Kasumi-1 (cell line): Measurements from ENCODE around the gene RNF31.
"Not testable (repeated sequence)": the region's sequence is repeated elsewhere in the genome, so short reads cannot be mapped to it uniquely, and the experiment has no call there.

Experiments
- DNase-seq, 2 experiments: peaks; one replicate each; lab custom pipeline; 2025; lab: John Stamatoyannopoulos, UW

The RNF31 gene

GRCh38 chr14:24146978-24147760, at the start of gene RNF31:
TSS of gene RNF31 (plus strand) at chr14:24147498. CDS start at chr14:24147699, 201 bp downstream.
- DNase-seq: peak; percentile 99

GRCh38 chr14:24098229-24098926, 48.9 kb upstream of the RNF31 start:
- no peak for DNase-seq

DNA sequence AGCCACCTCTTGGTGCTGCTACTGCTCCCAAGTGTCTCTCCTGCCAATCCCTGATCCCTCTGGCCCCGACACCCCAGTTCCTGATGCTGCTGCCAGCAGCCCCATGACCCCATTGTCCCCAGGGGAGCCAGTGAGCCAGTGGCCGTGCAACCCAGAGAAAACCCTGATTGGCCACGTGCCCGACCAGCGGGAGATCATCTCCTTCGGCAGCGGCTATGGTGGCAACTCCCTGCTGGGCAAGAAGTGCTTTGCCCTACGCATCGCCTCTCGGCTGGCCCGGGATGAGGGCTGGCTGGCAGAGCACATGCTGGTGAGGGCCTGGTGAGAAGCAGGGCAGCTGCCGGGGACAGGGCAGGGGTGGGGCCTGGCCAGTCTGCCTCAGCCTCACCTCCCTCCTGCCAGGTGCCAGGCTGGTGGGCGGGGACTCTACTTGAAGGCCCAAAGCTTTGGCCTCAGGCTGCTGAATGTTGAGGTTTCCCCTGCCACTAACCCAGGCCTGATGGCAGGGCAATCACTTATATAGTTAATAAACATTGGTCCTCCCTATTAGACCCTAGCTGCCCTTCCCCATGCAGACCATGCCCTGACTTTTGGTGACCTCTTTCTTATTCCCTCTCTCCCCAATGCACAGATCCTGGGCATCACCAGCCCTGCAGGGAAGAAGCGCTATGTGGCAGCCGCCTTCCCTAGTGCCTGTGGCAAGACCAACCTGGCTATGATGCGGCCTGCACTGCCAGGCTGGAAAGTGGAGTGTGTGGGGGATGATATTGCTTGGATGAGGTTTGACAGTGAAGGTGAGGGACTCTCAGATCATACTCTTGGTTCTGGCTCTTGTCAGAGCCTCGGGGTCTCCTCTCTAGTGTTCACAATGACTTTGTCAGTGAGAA, 48.1 kb upstream of the RNF31 start:
- no peak for DNase-seq

GRCh38 chr14:24100197-24100981, 46.9 kb upstream of the RNF31 start:
- no peak for DNase-seq

GRCh38 chr14:24100982-24101494, 46.3 kb upstream of the RNF31 start:
- DNase-seq: no peak

DNA sequence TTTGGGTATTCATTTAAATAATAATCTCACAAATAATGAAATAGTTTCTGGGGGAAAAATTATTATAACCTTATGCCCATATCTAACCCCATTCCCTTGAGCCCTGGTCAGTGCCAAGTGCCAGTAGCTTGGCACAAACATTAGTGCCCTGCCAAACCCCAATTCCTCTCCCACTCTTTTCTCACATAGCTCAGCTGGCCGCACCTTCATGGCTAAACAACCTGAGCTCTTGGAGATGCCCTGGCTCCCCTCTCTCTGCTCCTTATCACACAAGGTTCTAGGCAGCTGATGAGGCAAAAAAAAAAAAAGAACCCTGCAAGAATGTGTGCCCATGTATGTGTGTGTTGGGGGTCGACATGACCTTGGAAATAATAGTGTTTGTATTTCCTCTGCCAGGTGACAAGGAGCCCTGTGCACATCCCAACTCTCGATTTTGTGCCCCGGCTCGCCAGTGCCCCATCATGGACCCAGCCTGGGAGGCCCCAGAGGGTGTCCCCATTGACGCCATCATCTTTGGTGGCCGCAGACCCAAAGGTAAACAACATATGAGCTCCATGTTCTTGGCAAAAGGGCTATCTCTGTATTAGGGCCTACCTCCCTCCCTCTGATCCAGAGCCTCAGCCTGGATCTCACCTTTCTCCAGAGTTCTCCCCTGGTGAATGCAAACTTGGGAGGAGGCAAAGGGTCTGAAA, 44.8 kb upstream of the RNF31 start:
- DNase-seq: no peak

DNA sequence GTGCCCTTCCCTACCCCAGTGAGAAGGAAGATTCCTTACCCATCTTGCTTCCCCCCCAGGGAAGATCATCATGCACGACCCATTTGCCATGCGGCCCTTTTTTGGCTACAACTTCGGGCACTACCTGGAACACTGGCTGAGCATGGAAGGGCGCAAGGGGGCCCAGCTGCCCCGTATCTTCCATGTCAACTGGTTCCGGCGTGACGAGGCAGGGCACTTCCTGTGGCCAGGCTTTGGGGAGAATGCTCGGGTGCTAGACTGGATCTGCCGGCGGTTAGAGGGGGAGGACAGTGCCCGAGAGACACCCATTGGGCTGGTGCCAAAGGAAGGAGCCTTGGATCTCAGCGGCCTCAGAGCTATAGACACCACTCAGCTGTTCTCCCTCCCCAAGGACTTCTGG, 43.8 kb upstream of the RNF31 start:
- DNase-seq: no peak

DNA sequence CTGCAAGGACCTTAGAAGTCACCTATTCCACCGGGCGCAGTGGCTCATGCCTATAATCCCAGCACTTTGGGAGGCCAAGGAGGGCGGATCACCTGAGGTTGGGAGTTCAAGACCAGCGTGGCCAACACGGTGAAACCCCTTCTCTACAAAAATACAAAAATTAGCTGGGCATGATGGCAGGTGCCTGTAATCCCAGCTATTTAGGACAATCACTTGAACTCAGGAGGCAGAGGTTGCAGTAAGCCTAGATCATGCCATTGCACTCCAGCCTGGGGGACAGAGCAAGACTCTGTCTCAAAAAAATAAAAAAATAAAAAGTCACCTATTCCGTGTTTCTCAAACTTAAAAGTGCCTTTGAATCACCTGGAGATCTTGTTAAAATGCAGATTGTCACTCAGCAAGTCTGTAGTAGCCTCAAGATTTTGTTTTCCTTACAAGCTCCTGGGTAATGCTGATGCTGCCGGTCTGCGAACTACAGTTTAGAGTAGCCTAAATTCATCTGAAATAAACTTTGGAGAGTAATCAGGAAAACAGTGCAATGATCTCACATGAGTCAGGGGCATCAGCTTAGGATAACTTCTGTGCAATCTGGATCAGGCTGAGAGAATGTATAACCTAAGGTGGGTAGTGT, 41.6 kb upstream of the RNF31 start:
- DNase-seq: not testable (repeated sequence)

- no peak for DNase-seq
Observed at GRCh38 chr14:24106672-24107271, 40.5 kb upstream of the RNF31 start.

GRCh38 chr14:24108336-24108874, 38.9 kb upstream of the RNF31 start:
- DNase-seq: no peak

- no peak for DNase-seq
Observed at GRCh38 chr14:24110060-24110459, 37.2 kb upstream of the RNF31 start.

GRCh38 chr14:24110523-24110922, 36.8 kb upstream of the RNF31 start:
- DNase-seq: no peak

DNA sequence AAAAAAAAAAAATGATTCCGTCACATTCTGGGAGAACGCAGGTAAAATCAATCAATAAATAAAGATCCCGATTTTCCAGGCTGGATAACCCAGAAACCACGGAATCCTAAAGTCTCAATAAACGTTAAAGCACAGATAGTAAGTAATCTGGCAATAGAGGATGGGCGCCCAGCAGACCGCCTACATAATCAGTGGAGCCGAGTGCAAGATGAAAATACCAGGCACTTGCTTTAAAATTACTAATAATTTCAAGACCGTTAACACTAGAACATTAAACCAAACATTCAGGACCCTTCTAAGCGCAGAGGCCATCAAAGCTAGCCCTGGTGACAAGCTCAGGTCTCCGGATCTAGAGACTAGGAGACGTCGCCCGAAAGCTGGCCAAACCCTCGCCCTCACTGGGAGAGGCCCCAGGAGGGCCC, 33.9 kb upstream of the RNF31 start:
- DNase-seq: peak in 1 of 2 experiments; percentile 47

DNA sequence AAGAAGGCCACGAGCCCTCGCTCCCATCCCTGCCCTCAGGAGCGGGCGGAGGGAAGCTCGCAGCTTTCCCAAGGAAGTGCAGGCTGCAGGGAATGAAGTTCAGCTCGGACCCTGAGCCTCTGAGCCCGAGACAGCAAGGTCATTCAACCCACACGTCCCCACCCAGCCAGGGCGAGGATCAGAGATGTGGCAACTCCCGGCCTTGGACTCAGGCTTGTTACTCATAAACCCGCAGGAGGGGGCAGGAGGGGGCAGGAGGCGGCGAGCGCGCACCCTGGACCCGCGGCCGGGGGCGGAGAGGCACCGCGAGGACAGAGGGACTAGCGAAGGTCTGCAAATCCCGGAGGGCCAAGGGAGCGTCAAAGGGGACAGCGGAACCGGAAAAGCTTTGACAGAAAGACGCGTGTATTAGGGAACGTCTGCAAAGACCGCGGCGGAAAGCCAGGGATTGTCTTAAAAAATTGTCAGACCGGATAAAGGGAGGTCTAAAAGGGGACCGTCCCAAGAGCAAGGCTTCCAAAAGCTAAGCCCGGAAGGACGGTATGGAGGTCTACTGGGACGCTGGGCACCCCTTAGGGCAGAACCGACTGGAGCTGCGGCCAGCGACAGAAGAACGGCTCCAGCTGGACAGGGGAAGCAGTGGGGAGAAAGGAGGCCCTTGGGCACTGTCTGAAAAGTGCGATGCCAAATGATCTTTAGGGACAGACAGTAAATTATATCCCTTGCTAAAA, 33.3 kb upstream of the RNF31 start:
- peak; percentile 93 to 96 for DNase-seq

GRCh38 chr14:24114532-24115421, 32.5 kb upstream of the RNF31 start, which contains the start of the genes DCAF11 and NRL:
TSS of gene DCAF11 (plus strand) at chr14:24114777. CDS start at chr14:24115595, 818 bp downstream.
TSS of gene NRL (minus strand) at chr14:24114949. CDS start at chr14:24082848, 32,101 bp downstream.
- peak; percentile 100 for DNase-seq

- DNase-seq: no peak
Observed at GRCh38 chr14:24115422-24116127, 31.7 kb upstream of the RNF31 start.
